HEK293 (cell line): ENCODE measurements around the gene ATG2A.

Experiments
- CTCF ChIA-PET: fragments of 350-600 bp; formaldehyde crosslinking; extraction: SDS; loops from one replicate; lab custom pipeline; 2021; ENCODE audit warnings: antibody characterized with exemption; lab: Yijun Ruan, JAX
- POLR2A ChIA-PET: fragments of 300-600 bp; formaldehyde crosslinking; extraction: SDS; loops from one replicate; lab custom pipeline; 2020; ENCODE audit warnings: antibody characterized with exemption, inconsistent platforms; lab: Yijun Ruan, JAX
- H3K27ac ChIP-seq: fragments of 200-500 bp; sonication (Bioruptor generic); 2 replicates; pipeline ENCODE4 v1.5.1; 2014; ENCODE audit warnings: low read depth, low read length, control low read depth, inconsistent platforms; ENCODE audit errors: extremely low read depth
- H3K36me3 ChIP-seq, 2 experiments: fragments of 200-500 bp in 1 of 2; sonication (Bioruptor generic) in 1 of 2; 1 replicate in 1 of 2; 2 replicates in 1 of 2; pipeline ENCODE4 v1.5.1; 2014 to 2017; ENCODE audit warnings: inconsistent platforms in 2 of 2, low read length in 2 of 2; ENCODE audit not compliant: control insufficient read depth in 2 of 2, insufficient read depth in 1 of 2
- H3K4me1 ChIP-seq: fragments of 200-500 bp; sonication (Bioruptor generic); 2 replicates; pipeline ENCODE4 v1.5.1; 2014; ENCODE audit warnings: mild to moderate bottlenecking, low read length, inconsistent platforms; ENCODE audit not compliant: control insufficient read depth, insufficient read depth
- H3K4me3 ChIP-seq: 2 replicates; pipeline ENCODE4 v1.5.1; 2011; ENCODE audit warnings: low read depth, mild to moderate bottlenecking, control low read depth, low read length, moderate library complexity
- H3K9me3 ChIP-seq: fragments of 200-500 bp; sonication (Bioruptor generic); 2 replicates; pipeline ENCODE4 v1.5.1; 2014; ENCODE audit warnings: low read depth, low read length, inconsistent platforms; ENCODE audit not compliant: control insufficient read depth, insufficient read depth
- HOXA7 ChIP-seq: sonication (generic); formaldehyde crosslinking; IDR thresholded peaks from 2 replicates; pipeline ENCODE4 v1.8.1; 2022; ENCODE audit warnings: missing genetic modification reagents, borderline replicate concordance
- KLF17 ChIP-seq: fragments of 450-650 bp; formaldehyde crosslinking; IDR thresholded peaks from 2 replicates; pipeline ENCODE4 v1.5.1; 2016; ENCODE audit warnings: missing biosample characterization, missing genetic modification characterization
- KLF8 ChIP-seq: fragments of 450-650 bp; formaldehyde crosslinking; IDR thresholded peaks from 2 replicates; pipeline ENCODE4 v1.5.1; 2016; ENCODE audit warnings: missing biosample characterization, missing genetic modification characterization
- KLF9 ChIP-seq: fragments of 450-650 bp; formaldehyde crosslinking; IDR thresholded peaks from 2 replicates; pipeline ENCODE4 v1.5.1; 2016; ENCODE audit warnings: missing biosample characterization, missing genetic modification characterization, low read depth
- PATZ1 ChIP-seq: fragments of 450-650 bp; formaldehyde crosslinking; IDR thresholded peaks from 2 replicates; pipeline ENCODE4 v1.5.1; 2016; ENCODE audit warnings: missing biosample characterization, missing genetic modification characterization
- SP3 ChIP-seq: fragments of 450-650 bp; formaldehyde crosslinking; IDR thresholded peaks from 2 replicates; pipeline ENCODE4 v1.5.1; 2016; ENCODE audit warnings: missing biosample characterization, missing genetic modification characterization
- SP7 ChIP-seq: fragments of 450-650 bp; formaldehyde crosslinking; IDR thresholded peaks from 2 replicates; pipeline ENCODE4 v1.5.1; 2016; ENCODE audit warnings: missing biosample characterization, missing genetic modification characterization
- TCF7L2 ChIP-seq: IDR thresholded peaks from 2 replicates; pipeline ENCODE4 v1.6.1; 2011; ENCODE audit warnings: low read depth, mild to moderate bottlenecking, inconsistent platforms, low read length, moderate library complexity, borderline replicate concordance
- ZIC2 ChIP-seq: fragments of 450-650 bp; formaldehyde crosslinking; IDR thresholded peaks from 2 replicates; pipeline ENCODE4 v1.5.1; 2016; ENCODE audit warnings: missing biosample characterization, missing genetic modification characterization
- ZNF24 ChIP-seq: fragments of 450-650 bp; formaldehyde crosslinking; IDR thresholded peaks from 2 replicates; pipeline ENCODE4 v1.5.1; 2016; ENCODE audit warnings: missing biosample characterization, missing genetic modification characterization
- ZNF580 ChIP-seq: fragments of 450-650 bp; formaldehyde crosslinking; IDR thresholded peaks from 2 replicates; pipeline ENCODE4 v1.5.1; 2016; ENCODE audit warnings: missing biosample characterization, missing genetic modification characterization
- ZNF623 ChIP-seq: fragments of 450-650 bp; formaldehyde crosslinking; IDR thresholded peaks from 2 replicates; pipeline ENCODE4 v1.5.1; 2016; ENCODE audit warnings: missing biosample characterization, missing genetic modification characterization
- ZNF639 ChIP-seq: fragments of 450-650 bp; formaldehyde crosslinking; IDR thresholded peaks from 2 replicates; pipeline ENCODE4 v1.5.1; 2016; ENCODE audit warnings: missing biosample characterization, missing genetic modification characterization
- ZNF670 ChIP-seq: fragments of 450-650 bp; formaldehyde crosslinking; IDR thresholded peaks from 2 replicates; pipeline ENCODE4 v1.5.1; 2016; ENCODE audit warnings: missing biosample characterization, missing genetic modification characterization, low read depth
- ZSCAN23 ChIP-seq: fragments of 450-650 bp; formaldehyde crosslinking; IDR thresholded peaks from 2 replicates; pipeline ENCODE4 v1.5.1; 2016; ENCODE audit warnings: missing biosample characterization, missing genetic modification characterization

ATG2A gene

GRCh38 chr11:64845129-64845775, 71.8 kb downstream of the ATG2A start:
- Histone ChIP-seq H3K9me3 (no peaks in the 10 kb centered on the region), H3K36me3 (no peaks in the 10 kb centered on the region), H3K4me3 (no peak overlapping the region), H3K27ac (no peak overlapping the region), H3K4me1 (no peaks in the 10 kb centered on the region; the same call in 1 of the 2 replicates)
- ChIA-PET CTCF (interaction anchor here (0.6 to 8.0 kb wide), 9 partner anchors 10 to 322 kb away, joined by 3 to 111 read pairs (median 7); partner anchors contain the start of gene BATF2), POLR2A (interaction anchor here (0.8 kb wide), 1 partner anchor 84 kb away, joined by 3 read pairs; no protein-coding TSS in a partner anchor)
- TF ChIP-seq ZNF670 (tag by site-specific recombination) (no peak), SP7 (tag by site-specific recombination) (peak; percentile 41; the same call in 1 of the 2 replicates), KLF17 (0 out of 2 replicates have a peak, but pooled peaks have one; percentile 23), HOXA7 (CRISPR knock-in tag) (no peak), ZNF24 (tag by site-specific recombination) (peak; percentile 69; the same call in 1 of the 2 replicates), ZSCAN23 (0 out of 2 replicates have a peak, but pooled peaks have one; percentile 39), PATZ1 (tag by site-specific recombination) (peak; percentile 38; the same call in 1 of the 2 replicates), ZIC2 (tag by site-specific recombination) (no peak), KLF9 (tag by site-specific recombination) (0 out of 2 replicates have a peak, but pooled peaks have one; percentile 8), ZNF623 (peak; percentile 26; the same call in 1 of the 2 replicates), SP3 (tag by site-specific recombination) (peak; percentile 7; the same call in 1 of the 2 replicates), TCF7L2 (no peak), ZNF639 (tag by site-specific recombination) (peak; percentile 84), ZNF580 (tag by site-specific recombination) (peak; percentile 76), KLF8 (tag by site-specific recombination) (0 out of 2 replicates have a peak, but pooled peaks have one; percentile 18)
